ENCODE data around the gene CAPN2.
A peak's percentile ranks its signal among the peaks of the same experiment; 100 is the strongest.

Gene CAPN2

GRCh38 chr1:223712194-223712849, at the start of gene CAPN2:
CAPN2 (plus strand) TSS chr1:223712539; CDS start chr1:223712641, 102 bp downstream.
- peak; percentile 56 to 60 for DNase-seq

- DNase-seq: no peak
These were observed 49.4 kb upstream of the CAPN2 start for GRCh38 chr1:223662943-223663342.

GRCh38 chr1:223664106-223664505, 48.2 kb upstream of the CAPN2 start:
- no peak for DNase-seq

- DNase-seq: peak in 1 of 2 experiments; percentile 28
These were observed 46.6 kb upstream of the CAPN2 start, which contains the start of gene CAPN8 for GRCh38 chr1:223665592-223666312. CAPN8 (minus strand) TSS chr1:223665701; CDS start chr1:223665646, 55 bp downstream.

GRCh38 chr1:223667484-223668182, 44.7 kb upstream of the CAPN2 start:
- no peak for DNase-seq

DNA sequence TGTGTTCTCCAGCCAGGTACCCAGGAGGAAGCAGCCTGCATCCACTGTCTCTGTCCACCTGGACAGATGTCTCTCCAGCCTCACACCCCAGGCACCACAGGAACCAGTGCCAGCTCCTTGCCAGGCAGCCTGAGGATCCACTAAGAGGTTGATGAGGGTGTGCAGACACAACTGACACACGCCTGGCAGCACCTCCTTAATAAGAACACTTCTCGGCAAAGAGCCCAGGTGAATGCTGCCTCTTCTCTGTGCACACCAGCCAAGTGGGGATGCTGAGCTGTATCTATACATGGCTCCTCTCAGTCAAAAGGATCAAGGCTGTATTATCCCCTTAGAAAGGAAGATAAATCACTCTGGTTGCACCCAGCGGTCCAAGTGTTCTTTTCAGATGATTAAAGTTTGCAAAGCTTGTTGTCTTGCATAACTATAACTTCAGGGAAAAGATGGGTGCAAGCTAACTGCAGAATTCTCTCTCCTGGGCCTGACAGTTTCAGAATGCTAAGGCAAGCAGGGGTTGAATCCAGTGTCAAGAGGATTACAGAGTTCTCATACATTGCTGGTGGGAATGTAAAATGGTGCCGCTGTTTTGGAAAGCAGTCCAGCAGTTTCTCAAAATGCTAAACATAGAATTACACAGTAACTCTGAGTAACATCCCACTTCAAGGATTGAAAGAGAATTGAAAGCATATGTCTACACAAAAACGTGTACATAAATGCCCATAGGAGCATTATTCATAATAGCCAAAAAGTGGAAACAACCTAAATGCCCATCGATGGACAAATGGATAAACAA, 43.1 kb upstream of the CAPN2 start:
- no peak for DNase-seq

- DNase-seq: peak; percentile 39 to 53
These were observed 41.7 kb upstream of the CAPN2 start for GRCh38 chr1:223670458-223671159.

DNA sequence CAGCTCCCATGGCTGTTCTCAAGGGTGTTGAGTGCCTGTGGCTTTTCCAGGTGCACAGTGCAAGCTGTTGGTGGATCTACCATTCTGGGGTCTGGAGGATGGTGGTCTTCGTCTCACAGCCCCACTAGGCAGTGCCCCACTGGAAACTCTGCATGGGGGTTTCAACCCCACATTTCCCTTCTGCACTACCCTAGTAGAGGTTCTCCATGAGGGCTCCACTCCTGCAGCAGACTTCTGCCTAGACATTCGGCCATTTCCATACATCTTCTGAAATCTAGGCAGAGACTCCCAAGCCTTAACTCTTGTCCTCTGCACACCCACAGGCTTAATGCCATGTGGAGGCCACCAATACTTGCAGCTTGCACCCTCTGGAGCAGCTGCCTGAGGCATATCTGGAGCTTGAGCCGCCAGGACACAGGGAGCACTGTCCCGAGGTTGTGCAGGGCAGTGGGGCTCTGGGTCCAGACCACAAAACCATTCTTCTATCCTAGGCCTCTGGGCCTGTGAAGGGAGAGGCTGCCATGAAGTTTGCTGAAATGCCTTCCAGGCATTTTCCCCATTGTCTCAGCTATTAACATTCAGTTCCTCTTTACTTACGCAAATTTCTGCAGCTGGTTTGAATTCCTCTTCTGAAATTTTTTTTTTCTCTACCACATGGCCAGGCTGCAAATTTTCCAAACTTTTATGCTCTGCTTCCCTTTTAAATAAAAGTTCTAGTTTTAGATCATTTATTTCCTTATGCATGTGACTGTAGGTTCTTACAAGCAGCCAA, 38.0 kb upstream of the CAPN2 start:
- DNase-seq: no peak

- no peak for DNase-seq
These were observed 33.5 kb upstream of the CAPN2 start for GRCh38 chr1:223678841-223679240.

DNA sequence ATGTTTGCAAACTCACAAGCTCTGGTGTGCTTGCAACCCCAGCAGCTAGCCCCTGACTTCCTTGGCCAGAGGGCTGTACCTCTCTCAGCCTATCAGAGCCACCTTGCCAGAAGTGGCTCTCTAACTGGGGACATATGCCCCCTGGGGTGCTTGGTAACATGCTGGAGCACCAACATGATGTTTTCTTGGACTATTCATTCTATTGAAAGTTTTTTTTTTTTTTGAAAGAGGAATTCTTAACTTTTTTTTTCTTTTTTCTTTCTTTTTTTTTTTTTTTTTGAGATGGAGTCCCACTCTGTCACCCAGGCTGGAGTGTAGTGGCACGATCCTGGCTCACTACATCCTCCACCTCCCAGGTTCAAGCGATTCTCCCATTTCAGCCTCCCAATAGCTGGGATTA, 32.2 kb upstream of the CAPN2 start:
- DNase-seq: no peak

- no peak for DNase-seq
These were observed 29.8 kb upstream of the CAPN2 start for GRCh38 chr1:223682502-223682901.

DNA sequence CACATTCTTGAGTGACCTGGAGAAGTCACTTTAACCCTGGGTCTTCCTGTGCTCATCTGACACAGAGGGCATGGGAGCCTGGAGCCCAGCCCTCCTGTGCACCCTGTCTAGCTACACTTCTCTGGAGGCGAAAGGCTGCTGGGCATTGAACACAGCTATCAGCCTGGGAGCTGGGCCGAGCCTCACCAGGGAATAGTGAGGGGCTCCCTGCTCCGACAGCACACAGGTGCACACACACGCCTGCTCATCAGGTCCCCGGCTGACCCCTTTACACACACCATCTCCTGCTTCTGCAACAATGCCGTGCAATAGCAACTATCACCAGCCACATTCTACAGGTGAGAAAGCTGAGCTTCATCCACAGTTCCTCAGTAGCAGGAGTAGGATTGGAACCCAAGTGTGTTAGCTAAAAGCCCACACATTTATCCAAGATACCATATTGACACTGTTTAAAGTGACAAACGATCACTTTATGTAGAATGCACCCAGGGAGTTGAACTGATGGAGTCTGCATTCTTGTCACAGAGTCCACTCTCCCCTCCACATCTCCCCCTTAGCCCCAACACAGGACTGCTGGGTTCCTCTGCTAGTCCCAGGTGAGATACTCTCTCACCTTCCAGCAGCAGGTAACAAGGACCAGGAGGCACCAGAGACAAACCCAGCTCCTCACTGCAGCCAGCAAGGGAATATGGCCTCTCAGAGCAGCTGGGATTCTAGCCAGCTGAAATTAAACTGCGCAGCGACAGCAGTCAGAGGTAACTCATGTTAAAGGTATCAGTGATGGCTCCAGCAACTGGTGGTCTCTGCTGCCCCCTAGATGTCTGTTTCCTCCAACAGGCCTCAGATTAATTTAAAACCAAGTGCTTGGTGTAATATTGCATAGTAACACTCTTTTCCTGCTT, 28.5 kb upstream of the CAPN2 start:
- DNase-seq: peak; percentile 74 to 75

- DNase-seq: no peak
These were observed 27.9 kb upstream of the CAPN2 start for GRCh38 chr1:223684488-223684792.

- DNase-seq: no peak
These were observed 21.2 kb upstream of the CAPN2 start for GRCh38 chr1:223691121-223691520.

DNA sequence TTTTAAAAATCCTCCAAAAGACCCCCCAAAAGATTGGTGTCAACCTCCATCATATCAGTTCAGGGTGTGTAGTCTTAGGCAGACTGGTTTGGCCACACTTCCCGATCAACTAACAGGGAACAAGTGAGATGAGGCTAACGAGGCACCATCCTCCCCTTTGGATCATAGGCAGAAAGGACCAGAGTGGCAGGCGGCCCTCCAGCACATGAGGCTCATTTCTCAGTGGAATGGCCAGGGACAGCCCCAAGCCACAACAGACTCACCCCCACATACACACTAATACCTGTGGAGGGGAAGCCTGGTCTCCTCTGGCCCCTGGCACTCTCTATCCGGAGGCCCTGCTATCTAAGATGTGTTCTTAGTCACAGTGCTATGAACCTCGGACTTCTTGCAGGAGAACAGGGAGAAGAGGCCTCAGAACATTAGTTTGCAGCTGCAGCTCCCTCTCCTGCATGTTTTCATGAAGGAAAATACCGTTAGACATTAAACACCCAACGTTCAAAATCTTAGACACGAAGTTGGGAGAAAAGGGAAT, 17.3 kb upstream of the CAPN2 start:
- no peak for DNase-seq

- DNase-seq: no peak
These were observed 16.4 kb upstream of the CAPN2 start for GRCh38 chr1:223695941-223696340.

GRCh38 chr1:223700388-223700918, 11.9 kb upstream of the CAPN2 start:
- no peak for DNase-seq

DNA sequence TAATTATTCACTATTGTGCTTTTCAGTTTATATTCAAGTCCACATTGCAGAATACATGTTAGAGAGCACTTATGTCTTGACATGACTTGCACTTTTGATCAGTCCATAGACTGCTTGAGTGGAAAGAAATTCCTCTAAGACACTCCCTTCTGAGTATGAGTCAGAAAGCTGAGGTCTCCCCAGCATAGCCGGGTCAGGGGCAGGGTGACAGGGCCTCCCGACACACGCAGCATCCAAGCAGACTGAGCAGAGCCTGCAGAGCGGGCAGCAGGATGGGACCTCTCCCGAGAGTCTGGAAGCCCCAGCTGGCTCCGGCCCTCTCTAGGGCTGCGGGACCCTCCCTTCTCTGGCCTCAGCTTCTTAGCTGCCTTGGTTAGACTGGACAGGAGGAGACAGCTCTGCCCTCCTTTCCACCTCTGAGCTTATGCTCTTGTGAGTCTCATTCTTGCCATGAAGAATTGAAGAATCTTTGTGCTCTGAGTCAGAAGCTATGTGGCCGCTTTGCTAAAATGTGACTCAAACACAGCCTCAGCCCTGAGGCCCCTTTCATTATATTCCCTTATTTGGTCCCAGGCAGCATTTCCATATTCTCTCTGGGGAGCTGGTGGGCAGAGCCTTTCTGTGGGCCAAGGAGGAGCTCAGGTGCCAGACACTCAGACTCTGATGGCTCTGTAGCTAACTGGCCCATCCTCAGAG, 11.2 kb upstream of the CAPN2 start:
- no peak for DNase-seq
